ENCODE results near the gene SYCP2L. TPM values are rescaled to one million over a fixed set of nuclear protein-coding genes. Genes with fewer than 3 reads are reported as not detected.

The SYCP2L gene
- total and polyA plus RNA-seq, 2 donors (not counting 1 experiment from before 2014, with no cell fraction given) = 0.19 TPM; not detected in 1

DNA sequence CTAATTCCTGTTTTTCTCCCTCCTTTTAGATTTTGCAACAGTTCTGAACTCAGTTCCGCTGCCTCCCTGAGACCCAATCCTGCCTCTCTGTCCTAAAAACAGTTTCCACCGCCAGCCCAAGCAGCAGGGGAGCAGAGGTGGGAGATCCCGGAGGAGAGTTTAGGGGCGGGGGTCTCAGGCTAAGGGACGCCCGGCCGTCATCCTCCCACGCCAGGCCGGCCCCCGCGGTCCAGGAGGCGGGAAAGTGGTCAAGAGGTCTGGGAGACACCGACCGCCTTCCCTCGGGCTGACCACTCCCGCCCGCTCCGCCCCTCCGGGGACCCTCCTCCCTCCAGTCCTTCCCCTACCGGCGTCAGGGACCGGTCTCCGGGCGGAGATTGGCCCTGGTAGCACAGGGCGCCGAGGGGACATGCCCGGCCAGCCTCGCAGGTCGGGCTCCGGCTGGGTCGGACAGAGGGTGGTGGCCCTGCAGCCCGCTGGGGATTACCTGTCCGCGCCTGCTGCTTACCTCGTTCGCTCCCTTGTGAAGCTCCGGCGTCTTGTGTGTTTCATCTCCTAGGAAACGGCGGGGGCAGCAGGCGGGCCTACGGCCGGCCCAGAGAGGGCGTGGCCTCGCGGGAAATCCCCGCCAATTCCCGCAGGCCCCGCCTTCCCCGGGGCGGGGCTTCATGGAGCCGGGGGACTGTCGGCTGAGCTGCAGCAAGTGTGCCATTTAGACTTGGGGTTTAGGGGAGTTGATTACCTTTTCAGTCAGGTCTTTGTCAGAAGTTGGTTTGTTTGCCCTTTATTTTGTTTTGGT, 48.7 kb upstream of the SYCP2L start, which contains the start of gene MAK:
Gene MAK, minus strand, starts transcription at position 545 of the 799 bp plus-strand sequence. CDS start 7,891 bp downstream, outside the sequence.
- WGBS (ENCODE audit: insufficient coverage) = under 1% methylated on average over 48 of the region's 53 CpGs
- Histone ChIP-seq H3K4me3 (ENCODE audit: control extremely low read depth in 1 of 5, extremely low read depth in 1 of 5, insufficient read depth in 1 of 5, low read depth in 2 of 5, low read length in 4 of 5) (peak within 1 kb of the TSS; percentile 59 to 78 (median 66)), H4K20me1 (ENCODE audit: control insufficient read depth, insufficient read depth, low read length, poor library complexity, severe bottlenecking) (no peaks in the 10 kb centered on the region)

More for the DNA sequence above, 48.7 kb upstream of the SYCP2L start, which contains the start of gene MAK:
- H3K79me2 ChIP-seq (ENCODE audit: control insufficient read depth, insufficient read depth, low read length) = no peaks in the 10 kb centered on the region
- peaks cover 0 to 40% (median 28%) of the 10 kb centered on the region in 4 experiments for H3K27me3 ChIP-seq (replicated peaks in 1 of 4; ENCODE audit: control extremely low read depth in 1 of 4, control insufficient read depth in 3 of 4, insufficient read depth in 4 of 4, low read length in 3 of 4)
- no peaks in the 10 kb centered on the region for H3K36me3 ChIP-seq (replicated peaks in 1 of 2; ENCODE audit: control extremely low read depth in 1 of 2, control insufficient read depth in 1 of 2, extremely low read depth in 1 of 2, insufficient read depth in 2 of 2, low read length in 1 of 2)
- no peak for TF ChIP-seq EZH2 (IDR thresholded peaks at IDR 0.05; ENCODE audit: borderline replicate concordance, insufficient read depth, low read depth, low read length, poor library complexity, severe bottlenecking)
- TF ChIP-seq, protein P1, sequence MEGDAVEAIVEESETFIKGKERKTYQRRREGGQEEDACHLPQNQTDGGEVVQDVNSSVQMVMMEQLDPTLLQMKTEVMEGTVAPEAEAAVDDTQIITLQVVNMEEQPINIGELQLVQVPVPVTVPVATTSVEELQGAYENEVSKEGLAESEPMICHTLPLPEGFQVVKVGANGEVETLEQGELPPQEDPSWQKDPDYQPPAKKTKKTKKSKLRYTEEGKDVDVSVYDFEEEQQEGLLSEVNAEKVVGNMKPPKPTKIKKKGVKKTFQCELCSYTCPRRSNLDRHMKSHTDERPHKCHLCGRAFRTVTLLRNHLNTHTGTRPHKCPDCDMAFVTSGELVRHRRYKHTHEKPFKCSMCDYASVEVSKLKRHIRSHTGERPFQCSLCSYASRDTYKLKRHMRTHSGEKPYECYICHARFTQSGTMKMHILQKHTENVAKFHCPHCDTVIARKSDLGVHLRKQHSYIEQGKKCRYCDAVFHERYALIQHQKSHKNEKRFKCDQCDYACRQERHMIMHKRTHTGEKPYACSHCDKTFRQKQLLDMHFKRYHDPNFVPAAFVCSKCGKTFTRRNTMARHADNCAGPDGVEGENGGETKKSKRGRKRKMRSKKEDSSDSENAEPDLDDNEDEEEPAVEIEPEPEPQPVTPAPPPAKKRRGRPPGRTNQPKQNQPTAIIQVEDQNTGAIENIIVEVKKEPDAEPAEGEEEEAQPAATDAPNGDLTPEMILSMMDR (IDR thresholded peaks at IDR 0.05) = no peak
- H3K4me1 ChIP-seq (ENCODE audit: control insufficient read depth in 2 of 2, insufficient read depth in 2 of 2, low read length in 2 of 2) = peaks cover 26 to 27% of the 10 kb centered on the region in 2 donors
- H2AFZ ChIP-seq (ENCODE audit: insufficient read depth, low read depth, low read length, poor library complexity, severe bottlenecking) = peak within 1 kb of the TSS; percentile 44
- H3K9ac ChIP-seq (ENCODE audit: low read length) = peak within 1 kb of the TSS; percentile 75
- peak within 1 kb of the TSS in 1 of 2 donors; percentile 67 for H3K27ac ChIP-seq (ENCODE audit: low read length in 2 of 2)
- H3K4me3 Mint-ChIP-seq = peak within 1 kb of the TSS; percentile 93
- ChIA-PET POLR2A (no interaction called here), CTCF (interaction anchor here (1.0 to 1.5 kb wide), 3 partner anchors 9 to 372 kb away, joined by 3 read pairs; no protein-coding TSS in a partner anchor)
- peaks cover 2% of the 10 kb centered on the region for H3K9me3 Mint-ChIP-seq (ENCODE audit: insufficient read depth)
- ATAC-seq (ENCODE audit: low read depth) (peak; percentile 96), DNase-seq (peak; percentile 96)
- peaks cover 55% of the 10 kb centered on the region for H3K27me3 Mint-ChIP-seq
- intact Hi-C loops (cut with micrococcal nuclease) = loop anchor here (1.0 to 5.0 kb wide), 9 partner anchors 51 to 699 kb away; partner anchors contain the start of genes ELOVL2, NEDD9, SMIM13 and TMEM14B
- peaks cover 27% of the 10 kb centered on the region for H3K4me1 Mint-ChIP-seq
- H3K9me3 ChIP-seq (ENCODE audit: control extremely low read depth in 1 of 3, control insufficient read depth in 2 of 3, insufficient read depth in 1 of 3, low read length in 2 of 3) = peaks cover 0 to 21% (median 7%) of the 10 kb centered on the region in 3 donors
- peak within 1 kb of the TSS; percentile 87 for H3K4me2 ChIP-seq (replicated peaks; ENCODE audit: low read depth, low read length, poor library complexity, severe bottlenecking)
- H3K27ac Mint-ChIP-seq = peak within 1 kb of the TSS; percentile 91

Measured in B cell (primary cell).